Type B pancreatic cell (in vitro differentiated cells): ENCODE results near the gene GASK1A. TPM values are rescaled to one million over a fixed set of nuclear protein-coding genes. Genes with fewer than 3 reads are reported as not detected.

Experiments used
- DNase-seq: peaks from one replicate; pipeline ENCODE4 v3.0.0; 2021; ENCODE audit warnings: mixed read lengths; ENCODE audit not compliant: unreplicated experiment; ENCODE audit errors: extremely low spot score
- H3K27ac Mint-ChIP-seq: 2 replicates; pipeline ENCODE4 v1.8.0; 2021; ENCODE audit warnings: mild to moderate bottlenecking, mixed read lengths
- H3K27me3 Mint-ChIP-seq: 2 replicates; pipeline ENCODE4 v1.8.0; 2021; ENCODE audit warnings: mixed read lengths
- H3K36me3 Mint-ChIP-seq: 2 replicates; pipeline ENCODE4 v1.8.0; 2021; ENCODE audit warnings: mixed read lengths
- H3K4me1 Mint-ChIP-seq: one replicate; pipeline ENCODE4 v1.8.0; 2021; ENCODE audit warnings: mixed read lengths; ENCODE audit not compliant: unreplicated experiment
- H3K4me3 Mint-ChIP-seq: 2 replicates; pipeline ENCODE4 v1.8.0; 2021; ENCODE audit warnings: mild to moderate bottlenecking, mixed read lengths
- H3K9me3 Mint-ChIP-seq: 2 replicates; pipeline ENCODE4 v1.8.0; 2021; ENCODE audit warnings: mixed read lengths
- total RNA-seq: library from RNA; stranded (reverse); gene quantifications from 2 replicates; pipeline ENCODE4 v1.2.1, GENCODE V29; 2021; ENCODE audit warnings: low replicate concordance
- TF ChIP-seq, protein P1 (sequence below): fragments of 200-600 bp; sonication (generic); conservative IDR thresholded peaks from 2 replicates; pipeline ENCODE4 v1.5.0; 2021; ENCODE audit warnings: antibody characterized with exemption, mild to moderate bottlenecking

The GASK1A gene
- total RNA-seq, 1 donor from 2014 or later: 0.89 TPM

DNA sequence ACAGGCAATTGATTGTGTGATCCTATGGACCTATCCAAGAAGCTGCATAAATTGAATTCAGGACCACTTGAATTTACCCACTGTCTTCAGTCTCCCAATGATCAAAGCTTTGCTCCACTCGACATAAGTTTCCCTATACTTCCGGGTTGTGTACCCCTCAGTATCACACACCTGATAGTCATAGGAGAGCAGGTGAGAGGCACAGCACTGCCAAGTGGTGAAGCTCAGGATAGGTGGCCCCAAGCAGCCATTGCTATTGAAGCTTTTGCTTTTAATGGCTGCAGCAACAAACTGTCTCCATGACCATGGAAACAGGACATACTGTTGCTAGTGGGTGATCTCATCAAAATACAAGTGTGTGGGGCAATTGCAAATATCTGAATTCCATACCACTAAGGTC lies 27.7 kb downstream of the GASK1A start:
- TF ChIP-seq, protein P1, sequence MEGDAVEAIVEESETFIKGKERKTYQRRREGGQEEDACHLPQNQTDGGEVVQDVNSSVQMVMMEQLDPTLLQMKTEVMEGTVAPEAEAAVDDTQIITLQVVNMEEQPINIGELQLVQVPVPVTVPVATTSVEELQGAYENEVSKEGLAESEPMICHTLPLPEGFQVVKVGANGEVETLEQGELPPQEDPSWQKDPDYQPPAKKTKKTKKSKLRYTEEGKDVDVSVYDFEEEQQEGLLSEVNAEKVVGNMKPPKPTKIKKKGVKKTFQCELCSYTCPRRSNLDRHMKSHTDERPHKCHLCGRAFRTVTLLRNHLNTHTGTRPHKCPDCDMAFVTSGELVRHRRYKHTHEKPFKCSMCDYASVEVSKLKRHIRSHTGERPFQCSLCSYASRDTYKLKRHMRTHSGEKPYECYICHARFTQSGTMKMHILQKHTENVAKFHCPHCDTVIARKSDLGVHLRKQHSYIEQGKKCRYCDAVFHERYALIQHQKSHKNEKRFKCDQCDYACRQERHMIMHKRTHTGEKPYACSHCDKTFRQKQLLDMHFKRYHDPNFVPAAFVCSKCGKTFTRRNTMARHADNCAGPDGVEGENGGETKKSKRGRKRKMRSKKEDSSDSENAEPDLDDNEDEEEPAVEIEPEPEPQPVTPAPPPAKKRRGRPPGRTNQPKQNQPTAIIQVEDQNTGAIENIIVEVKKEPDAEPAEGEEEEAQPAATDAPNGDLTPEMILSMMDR: no peak
- Mint-ChIP-seq H3K4me3 (no peak overlapping the region), H3K36me3 (no peaks in the 10 kb centered on the region), H3K9me3 (no peaks in the 10 kb centered on the region), H3K4me1 (peaks cover 6% of the 10 kb centered on the region), H3K27me3 (no peaks in the 10 kb centered on the region), H3K27ac (no peak overlapping the region)
- no peak for DNase-seq

DNA sequence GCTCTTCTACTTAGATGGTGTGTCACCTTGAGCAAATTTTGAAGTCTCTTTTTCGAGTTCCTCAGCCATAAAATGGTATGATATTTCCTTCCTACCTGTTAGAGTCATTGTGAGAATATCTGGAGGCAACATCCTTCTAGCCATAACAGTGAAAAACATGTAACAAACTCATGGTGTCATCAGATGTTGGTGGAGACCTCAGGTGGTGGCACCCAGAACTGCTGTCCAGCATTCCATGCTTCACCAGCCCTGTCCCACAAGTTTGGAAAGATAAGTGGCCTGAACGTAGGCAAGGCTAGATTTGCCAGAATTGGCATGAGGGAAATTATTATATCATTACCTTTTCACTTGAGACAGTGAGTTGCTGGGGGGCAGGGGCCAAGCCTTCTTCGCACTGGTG lies 30.4 kb downstream of the GASK1A start:
- H3K4me3 Mint-ChIP-seq: no peak overlapping the region
- H3K27ac Mint-ChIP-seq: no peak overlapping the region
- DNase-seq: no peak
- TF ChIP-seq, protein P1: no peak
- no peaks in the 10 kb centered on the region for H3K4me1 Mint-ChIP-seq
- H3K9me3 Mint-ChIP-seq: no peaks in the 10 kb centered on the region
- H3K27me3 Mint-ChIP-seq: no peaks in the 10 kb centered on the region
- no peaks in the 10 kb centered on the region for H3K36me3 Mint-ChIP-seq

DNA sequence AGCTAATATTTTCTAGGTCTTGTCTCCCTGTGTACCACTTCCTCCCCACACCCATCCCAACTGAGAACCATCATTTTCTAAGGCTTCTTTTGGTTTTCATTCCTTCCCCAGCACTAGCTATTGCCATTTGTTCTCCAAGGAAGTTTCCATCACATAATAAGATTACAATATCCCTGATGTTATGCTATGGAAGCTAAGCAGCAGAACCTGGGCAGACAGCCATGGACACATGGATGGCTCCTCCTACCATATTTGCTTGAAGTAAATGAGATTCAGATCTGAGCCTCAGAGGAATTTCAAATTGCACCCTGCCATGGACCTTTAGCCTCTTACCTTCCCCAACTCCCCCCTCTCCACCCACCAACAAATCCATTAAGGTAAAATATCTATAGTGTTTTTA lies 31.5 kb downstream of the GASK1A start:
- Mint-ChIP-seq H3K4me3 (no peak overlapping the region), H3K36me3 (no peaks in the 10 kb centered on the region), H3K4me1 (no peaks in the 10 kb centered on the region), H3K9me3 (no peaks in the 10 kb centered on the region), H3K27me3 (no peaks in the 10 kb centered on the region), H3K27ac (no peak overlapping the region)
- TF ChIP-seq, protein P1: no peak
- DNase-seq: no peak

DNA sequence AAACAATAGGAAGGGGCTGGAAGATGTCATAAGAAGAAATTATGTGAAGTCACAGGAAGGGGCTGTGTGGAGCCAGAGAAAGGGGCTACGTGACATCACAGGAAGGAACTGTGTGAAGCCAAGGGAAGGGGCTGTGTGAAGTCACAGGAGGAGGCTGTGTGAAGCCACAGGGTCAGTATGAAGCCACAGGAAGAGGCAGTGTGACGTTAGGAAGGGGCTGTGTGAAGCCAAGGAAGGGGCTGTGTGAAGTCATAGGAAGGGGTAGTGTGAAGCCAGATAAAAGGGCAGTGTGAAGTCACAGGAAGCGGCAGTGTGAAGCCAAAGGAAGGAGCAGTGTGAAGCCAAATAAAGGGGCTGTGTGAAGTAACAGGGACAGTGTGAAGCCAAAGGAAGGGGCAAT lies 32.5 kb downstream of the GASK1A start:
- H3K27ac Mint-ChIP-seq: no peak overlapping the region

DNA sequence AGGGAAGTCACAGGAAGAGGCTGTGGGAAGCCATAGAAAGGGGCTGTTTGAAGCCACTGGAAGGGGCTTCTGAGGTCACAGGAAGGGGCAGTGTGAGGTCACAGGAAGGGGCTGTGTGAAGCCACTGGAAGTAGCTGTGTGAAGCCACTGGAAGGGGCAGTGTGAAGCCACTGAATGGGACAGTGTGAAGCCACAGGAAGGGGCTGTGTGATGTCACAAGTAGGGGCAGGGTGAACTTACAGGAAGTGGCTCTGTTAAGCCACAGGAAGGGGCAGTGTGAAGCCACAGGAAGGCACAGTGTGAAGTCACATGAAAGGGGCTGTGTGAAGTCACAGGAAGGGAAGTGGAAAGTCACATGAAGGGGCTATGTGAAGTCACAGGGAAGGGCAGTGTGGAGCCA lies 33.1 kb downstream of the GASK1A start:
- TF ChIP-seq, protein P1: no peak
- H3K27ac Mint-ChIP-seq: no peak overlapping the region
- H3K4me1 Mint-ChIP-seq: no peaks in the 10 kb centered on the region
- no peaks in the 10 kb centered on the region for H3K27me3 Mint-ChIP-seq
- DNase-seq: no peak
- H3K4me3 Mint-ChIP-seq: no peak overlapping the region
- H3K36me3 Mint-ChIP-seq: no peaks in the 10 kb centered on the region
- no peaks in the 10 kb centered on the region for H3K9me3 Mint-ChIP-seq

More for the DNA sequence above, 32.5 kb downstream of the GASK1A start:
- Mint-ChIP-seq H3K9me3 (no peaks in the 10 kb centered on the region), H3K4me3 (no peak overlapping the region), H3K27me3 (no peaks in the 10 kb centered on the region), H3K4me1 (no peaks in the 10 kb centered on the region), H3K36me3 (no peaks in the 10 kb centered on the region)
- TF ChIP-seq, protein P1: no peak
- no peak for DNase-seq

DNA sequence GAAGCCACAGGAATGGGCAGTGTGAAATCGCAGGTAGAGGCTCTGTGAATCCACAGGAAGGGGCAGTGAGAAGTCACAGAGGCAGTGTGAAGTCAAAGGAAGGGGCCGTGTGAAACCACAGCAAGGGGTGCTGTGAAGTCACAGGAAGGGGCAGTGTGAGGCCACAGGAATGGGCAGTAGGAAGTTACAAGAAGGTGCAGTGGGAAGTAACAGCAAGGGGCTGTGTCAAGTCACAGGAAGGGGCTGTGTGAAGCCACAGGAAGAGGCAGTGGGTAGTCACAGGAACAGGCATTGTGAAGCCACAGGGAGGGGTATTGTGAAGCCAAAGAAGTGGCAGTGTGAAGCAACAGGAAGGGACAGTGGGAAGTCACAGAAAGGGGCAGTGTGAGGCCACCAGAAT lies 34.1 kb downstream of the GASK1A start:
- TF ChIP-seq, protein P1: no peak
- H3K4me3 Mint-ChIP-seq: no peak overlapping the region
- peaks cover 3% of the 10 kb centered on the region for H3K4me1 Mint-ChIP-seq
- DNase-seq: no peak
- no peaks in the 10 kb centered on the region for H3K9me3 Mint-ChIP-seq
- no peak overlapping the region for H3K27ac Mint-ChIP-seq
- no peaks in the 10 kb centered on the region for H3K36me3 Mint-ChIP-seq
- no peaks in the 10 kb centered on the region for H3K27me3 Mint-ChIP-seq
